K562 (cell line): ENCODE measurements around the gene SOBP. TPM values are rescaled to one million over a fixed set of nuclear protein-coding genes. Genes with fewer than 3 reads are reported as not detected.

Experiments used
- ATAC-seq: fragments of 200-7000 bp; cut with Tn5 transposase; 3 replicates; pipeline ENCODE4 v1.9.1; 2020; ENCODE audit warnings: moderate library complexity
- BruUV-seq: library from RNA; stranded (reverse); fragments of 400-500 nt; replicated peaks from 2 replicates; lab custom pipeline; 2021; lab: Mats Ljungman, UMichigan
- CTCF ChIA-PET: fragments of 300-600 bp; formaldehyde crosslinking; extraction: SDS; loops from one replicate; lab custom pipeline; 2021; ENCODE audit warnings: low intra/inter-chr PET ratio; lab: Yijun Ruan, JAX
- POLR2A ChIA-PET: fragments of 300-600, 350-650 bp; sonication (Branson Sonifier 250); formaldehyde crosslinking; extraction: SDS; loops from one replicate; lab custom pipeline; 2021; ENCODE audit warnings: antibody characterized with exemption, inconsistent platforms; lab: Yijun Ruan, JAX
- DNase-seq, 4 experiments: peaks; one replicate each; pipeline versions ENCODE4 v3.0.0 to v3.0.0-alpha.2; 2011 to 2018; ENCODE audit warnings: low spot score in 3 of 4, mixed read lengths in 3 of 4; ENCODE audit errors: extremely low read depth in 1 of 4
- FAIRE-seq: peaks from 2 replicates; lab custom pipeline; 2011; peaks lifted over from hg19 to GRCh38; lab: Jason Lieb, UNC
- H2AFZ ChIP-seq: 2 replicates; pipeline ENCODE4 v1.6.0; 2011; ENCODE audit warnings: low read depth, low read length, control low read depth, inconsistent platforms
- H3K27ac ChIP-seq: fragments of 200-600 bp; 3 replicates; pipeline ENCODE4 v1.8.0; 2011; ENCODE audit warnings: low read depth, mild to moderate bottlenecking, control low read depth, inconsistent platforms, low read length, moderate library complexity, mixed read lengths; ENCODE audit errors: extremely low read depth
- H3K27me3 ChIP-seq, 2 experiments: fragments of 300-600 bp in 1 of 2; 2 replicates in 1 of 2; 3 replicates in 1 of 2; pipeline versions ENCODE4 v1.6.0 to v1.8.0; 2011; ENCODE audit warnings: inconsistent platforms in 2 of 2, low read length in 2 of 2, mild to moderate bottlenecking in 1 of 2, mixed read lengths in 1 of 2, moderate library complexity in 1 of 2; ENCODE audit not compliant: control insufficient read depth in 2 of 2, insufficient read depth in 2 of 2
- H3K36me3 ChIP-seq: fragments of 300-600 bp; 3 replicates; pipeline ENCODE4 v1.8.0; 2011; ENCODE audit warnings: mild to moderate bottlenecking, low read length, inconsistent platforms; ENCODE audit not compliant: control insufficient read depth, insufficient read depth
- H3K4me1 ChIP-seq, 2 experiments: fragments of 200-600 bp in 1 of 2; replicated peaks in 1 of 2; 2 replicates in 1 of 2; 3 replicates in 1 of 2; pipeline versions ENCODE4 v1.5.1 to v1.8.0; 2011; ENCODE audit warnings: inconsistent platforms in 2 of 2, low read length in 2 of 2, mild to moderate bottlenecking in 1 of 2, mixed read lengths in 1 of 2, moderate library complexity in 1 of 2; ENCODE audit not compliant: control insufficient read depth in 2 of 2, insufficient read depth in 2 of 2
- H3K4me2 ChIP-seq: 2 replicates; pipeline ENCODE4 v1.6.1; 2011; ENCODE audit warnings: low read length, control low read depth, inconsistent platforms, mixed read lengths; ENCODE audit not compliant: insufficient read depth
- H3K4me3 ChIP-seq: fragments of 200-600 bp; sonication (generic), shearing (Covaris generic); 2 replicates; pipeline ENCODE4 v1.5.1; 2016; ENCODE audit warnings: control low read depth, inconsistent platforms
- H3K79me2 ChIP-seq: fragments of 200-600 bp; 3 replicates; pipeline ENCODE4 v1.8.0; 2011; ENCODE audit warnings: low read length, inconsistent platforms; ENCODE audit not compliant: control insufficient read depth, insufficient read depth
- H3K9ac ChIP-seq, 2 experiments: 2 replicates each; pipeline versions ENCODE4 v1.6.0 to v1.6.1; 2011; ENCODE audit warnings: low read depth in 2 of 2, low read length in 2 of 2, control low read depth in 1 of 2, inconsistent platforms in 1 of 2, mild to moderate bottlenecking in 1 of 2, mixed read lengths in 1 of 2; ENCODE audit not compliant: insufficient read depth in 1 of 2
- H3K9me1 ChIP-seq: one replicate; pipeline ENCODE4 v1.6.0; 2011; ENCODE audit warnings: inconsistent platforms, mild to moderate bottlenecking, low read length, moderate library complexity; ENCODE audit not compliant: control insufficient read depth, insufficient read depth
- H3K9me3 ChIP-seq: replicated peaks from 2 replicates; pipeline ENCODE4 v1.5.1; 2011; ENCODE audit warnings: low read depth, low read length, inconsistent platforms; ENCODE audit not compliant: control insufficient read depth, insufficient read depth
- H4K20me1 ChIP-seq: replicated peaks from 2 replicates; pipeline ENCODE4 v1.6.1; 2011; ENCODE audit warnings: low read length, inconsistent platforms, mixed read lengths; ENCODE audit not compliant: control insufficient read depth, insufficient read depth
- CBX2 ChIP-seq: fragments of 200-600 bp; sonication (generic); IDR thresholded peaks from one replicate; pipeline ENCODE4 v1.6.1; 2012; ENCODE audit warnings: mild to moderate bottlenecking, low read length, inconsistent platforms; ENCODE audit not compliant: insufficient read depth, poor library complexity, severe bottlenecking
- ELK1 ChIP-seq: sonication (generic); formaldehyde crosslinking; IDR thresholded peaks from 2 replicates; pipeline ENCODE4 v1.8.1; 2022; ENCODE audit warnings: missing genetic modification reagents
- KDM2B ChIP-seq: fragments of 250-450 bp; sonication (Bioruptor Pico); IDR thresholded peaks from 2 replicates; pipeline ENCODE4 v1.8.0; 2021; ENCODE audit warnings: mild to moderate bottlenecking, moderate library complexity
- MCM7 ChIP-seq, 2 experiments: fragments of 450-650 bp; IDR thresholded peaks; 2 replicates each; pipeline ENCODE4 v1.6.1; 2016 to 2018
- OTX1 ChIP-seq: fragments of 450-650 bp; formaldehyde crosslinking; IDR thresholded peaks from 2 replicates; pipeline ENCODE4 v1.4.0; 2022; ENCODE audit warnings: mild to moderate bottlenecking
- SMARCA4 ChIP-seq: fragments of 450-650 bp; IDR thresholded peaks from 2 replicates; pipeline ENCODE4 v1.6.1; 2016
- ZFP30 ChIP-seq: fragments of 250-450 bp; sonication (Bioruptor Pico); IDR thresholded peaks from 2 replicates; pipeline ENCODE4 v1.8.0; 2022; ENCODE audit warnings: moderate library complexity, mild to moderate bottlenecking, inconsistent platforms, borderline replicate concordance
- WGBS: fragments of 100-300 bp; shearing (Covaris generic); methylation state at CpG from one replicate; pipeline ENCODE4 v1.1.6; 2016; ENCODE audit warnings: low coverage, mixed read lengths; ENCODE audit not compliant: insufficient coverage; ENCODE audit errors: missing lambda C conversion rate; 5-methylcytosine and 5-hydroxymethylcytosine counted together
- in situ Hi-C: fragments of 300-500 bp; cut with MboI; formaldehyde crosslinking; loops from 4 replicates; pipeline ENCODE4 v1.15.0; 2018; ENCODE audit warnings: inconsistent platforms, mixed read lengths
- intact Hi-C: fragments of 100-400 bp; cut with micrococcal nuclease; formaldehyde crosslinking; loops from 2 replicates; pipeline ENCODE4 v1.14.2; 2022
- polyA plus RNA-seq, 8 experiments: library from polyadenylated mRNA; depleted of rRNA in 4 of 8; stranded (reverse) in 5 of 8; unstranded in 3 of 8; fragments of >200 nt; fragmentation: Nextera tagmentation in 2 of 8; fragmentation: Illumina TruSeq in 1 of 8; extraction: Ambion mirVana in 2 of 8; extraction: Trizol in 1 of 8; gene quantifications; 2 replicates each; pipeline versions ENCODE4 v1.2.1 to v1.2.3, GENCODE V29; 2011 to 2014; ENCODE audit warnings: inconsistent platforms in 1 of 8, missing spikeins in 1 of 8
- total RNA-seq, 7 experiments: library from RNA; depleted of rRNA in 6 of 7; stranded (reverse); fragments of >200 nt in 6 of 7; fragmentation: Illumina TruSeq in 2 of 7; extraction: Trizol in 2 of 7; gene quantifications; 2 replicates each; pipeline versions ENCODE4 v1.2.1 to v1.2.3, GENCODE V29; 2011 to 2021; ENCODE audit warnings: low replicate concordance in 1 of 7

Gene SOBP
- total and polyA plus RNA-seq, 9 of the 15 experiments (the other 6 are each of a cell fraction or from before 2014, with no cell fraction given) = 0.16 TPM; not detected in 8

- POLR2A ChIA-PET = interaction anchor here (0.6 kb wide), 1 partner anchor 32 kb away, joined by 3 read pairs; no protein-coding TSS in a partner anchor
- no peak overlapping the region for H3K9ac ChIP-seq
- 3% methylated on average over 5 of the region's 5 CpGs for WGBS
- DNase-seq = no peak
- CTCF ChIA-PET = no interaction called here
- no peaks in the 10 kb centered on the region for H3K9me3 ChIP-seq
- no peak overlapping the region for H3K4me3 ChIP-seq
- intact Hi-C loops (no loop called here), in situ Hi-C loops (no loop called here)
- no peaks in the 10 kb centered on the region for H3K79me2 ChIP-seq
- H3K27me3 ChIP-seq = peaks cover 8 to 11% of the 10 kb centered on the region in 2 experiments; a peak in 3 of 5 replicates
- H3K36me3 ChIP-seq = no peaks in the 10 kb centered on the region
- no peak overlapping the region for H3K27ac ChIP-seq
- peaks cover 0 to 2% of the 10 kb centered on the region in 2 experiments; a peak in 1 of 5 replicates for H3K4me1 ChIP-seq
- H2AFZ ChIP-seq = no peak overlapping the region
- no peaks in the 10 kb centered on the region; the same call in 1 of the 2 replicates for H4K20me1 ChIP-seq
- BruUV-seq = no TSS peak
- no peak for ATAC-seq
- no peak for FAIRE-seq
- H3K4me2 ChIP-seq = no peak overlapping the region
- TF ChIP-seq CBX2 = no peak
- no peak for TF ChIP-seq ELK1 (CRISPR knock-in tag)
- H3K9me1 ChIP-seq = no peaks in the 10 kb centered on the region
These were observed 44.7 kb downstream of the SOBP start for GRCh38 chr6:107534571-107535141.

GRCh38 chr6:107535626-107536025 is 45.7 kb downstream of the SOBP start:
- no peaks in the 10 kb centered on the region; the same call in 1 of the 2 replicates for H4K20me1 ChIP-seq
- H3K9ac ChIP-seq = no peak overlapping the region
- CTCF ChIA-PET = no interaction called here
- no peaks in the 10 kb centered on the region for H3K9me3 ChIP-seq
- POLR2A ChIA-PET = no interaction called here
- peaks cover 8 to 11% of the 10 kb centered on the region in 2 experiments; a peak in 3 of 5 replicates for H3K27me3 ChIP-seq
- intact Hi-C loops = no loop called here
- no peak overlapping the region for H3K27ac ChIP-seq
- no peak overlapping the region for H3K4me2 ChIP-seq
- no peaks in the 10 kb centered on the region for H3K79me2 ChIP-seq
- no peak overlapping the region for H2AFZ ChIP-seq
- in situ Hi-C loops = no loop called here
- DNase-seq (no peak), ATAC-seq (no peak), FAIRE-seq (no peak)
- 0% methylated on average over 1 of the region's 1 CpG for WGBS
- H3K9me1 ChIP-seq = no peaks in the 10 kb centered on the region
- no peaks in the 10 kb centered on the region for H3K36me3 ChIP-seq
- peaks cover 0 to 5% of the 10 kb centered on the region in 2 experiments; a peak in 1 of 5 replicates for H3K4me1 ChIP-seq
- BruUV-seq = no TSS peak
- TF ChIP-seq MCM7 (IDR thresholded peaks at IDR 0.05) = no peak
- TF ChIP-seq SMARCA4 = no peak
- no peak for TF ChIP-seq KDM2B (CRISPR knock-in tag)
- TF ChIP-seq OTX1 (CRISPR knock-in tag) = no peak
- TF ChIP-seq ZFP30 (CRISPR knock-in tag) = no peak
- no peak overlapping the region for H3K4me3 ChIP-seq
